GM10266 (cell line): ENCODE results near the gene ZBED2.
"Not testable (repeated sequence)": the region's sequence is repeated elsewhere in the genome, so short reads cannot be mapped to it uniquely, and the experiment has no call there.

ENCODE experiments used
- DNase-seq: peaks from one replicate; pipeline ENCODE4 v3.0.0; 2012; ENCODE audit errors: extremely low spot score
- TF ChIP-seq, protein P1 (sequence below): IDR thresholded peaks from 2 replicates; pipeline ENCODE4 v1.5.1; 2012; ENCODE audit warnings: mild to moderate bottlenecking, low read depth; ENCODE audit not compliant: control insufficient read depth, insufficient read depth; ENCODE audit errors: missing control alignments

Gene ZBED2

DNA sequence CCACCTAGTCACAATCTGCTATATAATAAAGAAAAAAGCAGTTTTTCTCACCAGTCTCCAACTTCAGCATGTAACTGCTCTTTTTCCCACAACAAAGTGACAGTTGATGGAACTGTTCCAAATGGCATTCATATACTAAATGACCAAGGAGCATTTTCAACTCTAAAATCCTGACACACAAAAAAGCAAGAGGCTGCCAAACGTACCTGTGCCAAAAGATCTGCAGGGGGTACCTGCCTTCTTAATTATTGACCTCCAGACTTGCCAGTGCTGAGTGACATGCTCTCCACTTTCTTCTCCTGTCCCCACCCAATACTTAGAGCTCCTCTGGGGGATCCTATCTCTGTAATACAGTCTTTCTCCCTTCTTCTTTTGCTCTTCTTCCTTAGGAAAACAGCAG is 18.0 kb downstream of the ZBED2 start:
- DNase-seq, result no peak
- TF ChIP-seq, protein P1, sequence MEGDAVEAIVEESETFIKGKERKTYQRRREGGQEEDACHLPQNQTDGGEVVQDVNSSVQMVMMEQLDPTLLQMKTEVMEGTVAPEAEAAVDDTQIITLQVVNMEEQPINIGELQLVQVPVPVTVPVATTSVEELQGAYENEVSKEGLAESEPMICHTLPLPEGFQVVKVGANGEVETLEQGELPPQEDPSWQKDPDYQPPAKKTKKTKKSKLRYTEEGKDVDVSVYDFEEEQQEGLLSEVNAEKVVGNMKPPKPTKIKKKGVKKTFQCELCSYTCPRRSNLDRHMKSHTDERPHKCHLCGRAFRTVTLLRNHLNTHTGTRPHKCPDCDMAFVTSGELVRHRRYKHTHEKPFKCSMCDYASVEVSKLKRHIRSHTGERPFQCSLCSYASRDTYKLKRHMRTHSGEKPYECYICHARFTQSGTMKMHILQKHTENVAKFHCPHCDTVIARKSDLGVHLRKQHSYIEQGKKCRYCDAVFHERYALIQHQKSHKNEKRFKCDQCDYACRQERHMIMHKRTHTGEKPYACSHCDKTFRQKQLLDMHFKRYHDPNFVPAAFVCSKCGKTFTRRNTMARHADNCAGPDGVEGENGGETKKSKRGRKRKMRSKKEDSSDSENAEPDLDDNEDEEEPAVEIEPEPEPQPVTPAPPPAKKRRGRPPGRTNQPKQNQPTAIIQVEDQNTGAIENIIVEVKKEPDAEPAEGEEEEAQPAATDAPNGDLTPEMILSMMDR, result no peak

DNA sequence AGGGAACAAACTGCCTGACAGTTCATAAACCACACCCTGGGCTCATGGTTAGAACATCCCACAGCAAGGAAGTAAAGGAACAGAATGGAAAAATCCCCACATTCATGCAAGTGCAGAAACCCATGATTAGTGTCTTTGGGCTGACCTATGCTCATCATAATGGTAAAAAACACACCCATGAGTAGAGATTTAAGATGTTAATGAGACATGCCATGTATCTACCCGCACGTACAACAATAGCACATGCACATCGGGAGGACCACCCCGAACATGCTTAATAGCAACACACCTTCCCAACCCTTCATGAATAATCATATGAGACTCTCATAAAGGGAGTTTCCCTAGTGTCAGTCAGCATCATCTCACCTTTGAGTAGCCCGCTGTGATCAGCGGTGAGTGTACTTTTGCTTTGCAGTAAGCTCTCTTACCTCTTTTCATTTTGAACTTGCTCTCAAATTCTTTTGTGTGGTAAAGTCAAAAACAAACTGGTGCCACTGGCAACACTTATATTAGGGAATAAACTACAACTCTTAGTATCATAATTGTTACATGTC is 23.2 kb downstream of the ZBED2 start:
- no peak for DNase-seq
- TF ChIP-seq, protein P1, result no peak

DNA sequence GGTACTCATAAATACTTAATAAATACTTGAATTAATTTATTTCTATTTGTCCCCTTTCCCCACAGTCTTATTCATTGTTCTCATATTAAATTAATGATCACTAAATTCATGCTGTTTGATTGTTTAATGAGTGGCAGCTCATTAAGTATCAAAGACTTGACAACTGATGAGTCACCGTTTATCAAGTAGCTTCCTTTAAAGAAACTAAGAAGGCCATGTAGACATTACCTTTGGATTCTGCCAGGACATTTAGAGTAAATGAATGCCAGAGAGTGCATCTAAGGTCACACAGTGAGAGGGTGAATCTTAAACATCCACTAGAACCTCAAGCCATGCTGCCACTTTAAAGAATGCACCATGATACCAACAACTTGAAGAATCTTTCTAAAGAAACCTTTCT is 23.9 kb downstream of the ZBED2 start:
- DNase-seq, result no peak
- TF ChIP-seq, protein P1, result no peak

DNA sequence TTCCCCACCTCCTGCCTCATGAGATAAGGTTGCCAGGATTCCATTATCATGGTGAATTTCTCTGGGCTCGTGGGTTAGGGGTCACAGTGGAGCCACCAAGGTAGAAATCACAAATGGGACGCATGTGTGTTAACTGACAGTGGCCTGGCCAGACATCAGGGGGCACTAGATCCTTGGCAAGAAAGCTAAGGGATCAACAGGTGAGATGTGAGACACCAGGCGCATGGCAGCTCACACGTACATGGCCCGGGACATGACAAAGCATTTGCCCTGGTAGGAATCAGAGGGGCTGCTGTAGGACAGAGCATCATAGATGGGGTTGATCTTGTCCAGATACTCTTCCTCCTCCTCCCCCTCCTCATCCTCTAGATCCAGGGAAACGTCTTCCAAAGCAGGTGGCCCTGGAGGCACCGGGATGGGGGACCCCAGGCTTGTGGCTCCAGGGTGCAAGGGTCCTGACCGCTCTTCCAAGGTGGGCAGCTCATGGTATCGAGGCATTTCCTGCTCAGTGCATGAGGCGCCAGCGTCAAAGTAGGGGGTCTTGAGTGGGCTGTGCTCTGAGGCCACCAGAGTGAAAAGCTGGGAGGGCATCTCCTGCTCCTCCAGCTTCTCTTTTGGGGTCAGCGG is 24.6 kb downstream of the ZBED2 start:
- TF ChIP-seq, protein P1, result no peak
- DNase-seq, result no peak

DNA sequence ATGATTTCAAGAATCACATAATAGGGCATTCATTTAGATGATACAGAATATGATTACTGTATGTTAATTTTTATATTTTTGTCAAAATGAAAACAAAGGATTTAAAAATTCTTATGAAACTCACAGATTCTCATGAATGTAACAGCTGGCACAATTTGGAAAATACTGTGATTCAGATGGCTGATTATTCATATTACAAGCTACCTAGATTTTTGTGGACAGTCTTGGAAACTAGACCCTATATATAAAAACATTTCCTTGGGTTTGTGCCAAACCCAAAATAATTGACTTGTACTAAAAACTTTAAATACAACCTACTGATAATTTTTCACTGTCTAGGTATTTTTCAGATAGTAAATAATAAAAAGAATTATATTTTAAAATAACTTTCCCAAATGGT is 26.2 kb downstream of the ZBED2 start:
- TF ChIP-seq, protein P1, result no peak
- no peak for DNase-seq

DNA sequence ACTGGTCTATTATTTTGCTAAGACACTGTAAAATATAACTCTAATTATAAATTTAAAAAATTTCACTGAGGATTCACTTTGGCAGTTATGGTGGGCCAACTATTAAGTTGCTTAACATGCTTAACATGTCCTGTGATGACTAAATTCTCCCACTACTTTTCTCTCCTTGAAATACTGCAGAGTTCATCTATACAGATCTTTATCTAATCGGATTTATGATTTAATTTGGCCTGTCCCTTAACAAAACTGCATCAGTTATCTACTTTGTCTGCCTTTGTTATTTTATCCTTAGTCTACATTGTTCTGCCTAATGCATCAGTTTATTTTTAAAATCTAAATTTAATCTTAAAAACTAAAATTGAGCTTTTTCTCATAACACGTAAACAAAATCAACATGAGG is 26.8 kb downstream of the ZBED2 start:
- TF ChIP-seq, protein P1, result no peak
- no peak for DNase-seq

DNA sequence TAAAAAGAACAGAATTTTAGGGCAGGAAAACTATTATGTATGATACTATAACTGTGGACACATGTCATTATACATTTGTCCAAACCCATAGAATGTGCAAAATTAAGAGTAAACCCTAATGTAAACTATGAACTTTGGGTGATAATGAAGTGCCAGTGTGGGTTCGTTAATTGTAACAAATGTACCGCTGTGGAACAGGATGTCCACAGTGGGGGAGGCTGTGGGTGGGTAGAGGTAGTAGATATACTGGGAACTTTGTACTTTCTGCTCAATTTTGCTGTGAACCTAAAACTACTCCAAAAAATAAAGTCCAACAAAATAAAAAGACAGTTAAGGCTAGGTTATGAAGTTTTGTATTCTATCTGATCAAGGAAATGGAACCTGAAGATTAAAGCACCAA is 28.3 kb downstream of the ZBED2 start:
- TF ChIP-seq, protein P1, result no peak
- no peak for DNase-seq

DNA sequence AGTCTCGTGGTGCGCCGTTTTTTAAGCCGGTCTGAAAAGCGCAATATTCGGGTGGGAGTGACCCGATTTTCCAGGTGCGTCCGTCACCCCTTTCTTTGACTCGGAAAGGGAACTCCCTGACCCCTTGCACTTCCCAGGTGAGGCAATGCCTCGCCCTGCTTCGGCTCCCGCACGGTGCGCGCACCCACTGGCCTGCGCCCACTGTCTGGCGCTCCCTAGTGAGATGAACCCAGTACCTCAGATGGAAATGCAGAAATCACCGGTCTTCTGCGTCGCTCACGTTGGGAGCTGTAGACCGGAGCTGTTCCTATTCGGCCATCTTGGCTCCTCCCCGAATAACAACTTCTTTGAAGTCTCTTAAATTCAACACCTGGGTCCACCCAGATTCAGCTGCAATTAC is 33.2 kb downstream of the ZBED2 start:
- DNase-seq, result not testable (repeated sequence)
